H1 (cell line): ENCODE measurements around the gene TSEN54. TPM values are rescaled to one million over a fixed set of nuclear protein-coding genes. Genes with fewer than 3 reads are reported as not detected.

Source experiments
- CTCF ChIA-PET: fragments of 300-600 bp; sonication (Branson Sonifier 250); formaldehyde crosslinking; loops from one replicate; lab custom pipeline; 2021; ENCODE audit not compliant: partially characterized antibody; lab: Charles Lee
- POLR2A ChIA-PET: fragments of 300-600 bp; sonication (Branson Sonifier 250); formaldehyde crosslinking; loops from one replicate; lab custom pipeline; 2021; ENCODE audit warnings: inconsistent platforms; ENCODE audit not compliant: partially characterized antibody; lab: Charles Lee
- DNase-seq, 2 experiments: peaks; one replicate each; pipeline versions ENCODE4 v3.0.0 to v3.0.0-alpha.2; 2010 to 2022; ENCODE audit warnings: low spot score in 2 of 2, low read depth in 1 of 2, mixed read lengths in 1 of 2
- FAIRE-seq: peaks from 2 replicates; lab custom pipeline; 2011; peaks lifted over from hg19 to GRCh38; lab: Jason Lieb, UNC
- H2AFZ ChIP-seq: 2 replicates; pipeline ENCODE4 v1.8.1; 2012; ENCODE audit warnings: low read length, inconsistent platforms
- H2AK5ac ChIP-seq: 2 replicates; pipeline ENCODE4 v1.6.1; 2013; ENCODE audit warnings: low read depth, low read length
- H2BK120ac ChIP-seq: replicated peaks from 2 replicates; pipeline ENCODE3; 2013; ENCODE audit warnings: low read depth, low read length, inconsistent platforms
- H2BK12ac ChIP-seq: 2 replicates; pipeline ENCODE4 v1.6.1; 2013; ENCODE audit warnings: low read depth, low read length
- H2BK15ac ChIP-seq: 2 replicates; pipeline ENCODE4 v1.6.1; 2013; ENCODE audit warnings: low read length
- H2BK20ac ChIP-seq: 2 replicates; pipeline ENCODE4 v1.6.1; 2013; ENCODE audit warnings: low read length
- H2BK5ac ChIP-seq: 2 replicates; pipeline ENCODE4 v1.6.1; 2013; ENCODE audit warnings: low read depth, low read length
- H3K14ac ChIP-seq: 2 replicates; pipeline ENCODE4 v1.6.1; 2013; ENCODE audit warnings: inconsistent platforms; ENCODE audit not compliant: insufficient read length
- H3K18ac ChIP-seq: 2 replicates; pipeline ENCODE4 v1.6.1; 2013; ENCODE audit warnings: low read length; ENCODE audit errors: extremely low read depth
- H3K23ac ChIP-seq: 2 replicates; pipeline ENCODE4 v1.6.1; 2013; ENCODE audit warnings: inconsistent platforms; ENCODE audit not compliant: insufficient read length
- H3K23me2 ChIP-seq: 2 replicates; pipeline ENCODE4 v1.6.1; 2013; ENCODE audit warnings: low read depth, low read length
- H3K27ac ChIP-seq: 2 replicates; pipeline ENCODE4 v1.6.1; 2011; ENCODE audit warnings: low read depth, low read length, inconsistent platforms
- H3K27me3 ChIP-seq, 4 experiments: replicated peaks in 1 of 4; 1 replicate in 1 of 4; 2 replicates in 3 of 4; pipeline versions ENCODE4 v1.6.1 to v1.8.1; 2011 to 2013; ENCODE audit warnings: low read length in 3 of 4, mild to moderate bottlenecking in 3 of 4, inconsistent platforms in 2 of 4, mixed read lengths in 2 of 4, moderate library complexity in 1 of 4; ENCODE audit not compliant: control insufficient read depth in 3 of 4, insufficient read depth in 3 of 4; ENCODE audit errors: extremely low read depth in 1 of 4
- H3K36me3 ChIP-seq, 4 experiments: 2 replicates each; pipeline versions ENCODE4 v1.6.1 to v1.8.1; 2011 to 2013; ENCODE audit warnings: mild to moderate bottlenecking in 4 of 4, low read length in 3 of 4, moderate library complexity in 2 of 4, control low read depth in 1 of 4, inconsistent platforms in 1 of 4; ENCODE audit not compliant: insufficient read depth in 4 of 4, control insufficient read depth in 2 of 4
- H3K4ac ChIP-seq: replicated peaks from 2 replicates; pipeline ENCODE3; 2013; ENCODE audit warnings: low read length, low read depth, mixed read lengths, inconsistent platforms; ENCODE audit not compliant: insufficient read length
- H3K4me1 ChIP-seq, 4 experiments: replicated peaks in 1 of 4; 1 replicate in 1 of 4; 2 replicates in 3 of 4; pipeline versions ENCODE4 v1.6.1 to v1.8.1; 2011 to 2013; ENCODE audit warnings: low read length in 3 of 4, inconsistent platforms in 2 of 4, mixed read lengths in 1 of 4; ENCODE audit not compliant: insufficient read depth in 4 of 4, control insufficient read depth in 3 of 4
- H3K4me2 ChIP-seq, 2 experiments: 2 replicates each; pipeline versions ENCODE4 v1.6.1 to v1.8.1; 2011 to 2013; ENCODE audit warnings: low read depth in 2 of 2, low read length in 2 of 2, control low read depth in 1 of 2, inconsistent platforms in 1 of 2, mild to moderate bottlenecking in 1 of 2; ENCODE audit not compliant: insufficient read depth in 1 of 2
- H3K4me3 ChIP-seq, 4 experiments: fragments of 200-600, 300-600 bp in 1 of 4; sonication (generic), shearing (Covaris generic), sonication (Bioruptor Twin) in 1 of 4; 2 replicates each; pipeline versions ENCODE4 v1.5.1 to v1.8.1; 2011 to 2016; ENCODE audit warnings: low read length in 4 of 4, low read depth in 3 of 4, control low read depth in 2 of 4, inconsistent platforms in 2 of 4, mild to moderate bottlenecking in 2 of 4, mixed read lengths in 1 of 4, moderate library complexity in 1 of 4; ENCODE audit not compliant: insufficient read depth in 2 of 4; ENCODE audit errors: extremely low read depth in 1 of 4
- H3K56ac ChIP-seq: replicated peaks from 2 replicates; pipeline ENCODE3; 2013; ENCODE audit warnings: low read depth, mild to moderate bottlenecking, mixed read lengths, low read length, inconsistent platforms; ENCODE audit not compliant: insufficient read length
- H3K79me1 ChIP-seq: 2 replicates; pipeline ENCODE4 v1.6.1; 2013; ENCODE audit warnings: low read depth, low read length, control low read depth
- H3K79me2 ChIP-seq, 2 experiments: 2 replicates each; pipeline versions ENCODE4 v1.6.1 to v1.8.1; 2012 to 2013; ENCODE audit warnings: low read length in 2 of 2, mild to moderate bottlenecking in 2 of 2, inconsistent platforms in 1 of 2; ENCODE audit not compliant: insufficient read depth in 2 of 2, control insufficient read depth in 1 of 2
- H3K9ac ChIP-seq, 4 experiments: replicated peaks in 1 of 4; 1 replicate in 1 of 4; 2 replicates in 3 of 4; pipeline versions ENCODE4 v1.6.1 to v1.8.1; 2011 to 2013; ENCODE audit warnings: low read depth in 3 of 4, low read length in 3 of 4, control low read depth in 2 of 4, mild to moderate bottlenecking in 2 of 4, moderate library complexity in 2 of 4, inconsistent platforms in 1 of 4; ENCODE audit errors: extremely low read depth in 1 of 4
- H3K9me3 ChIP-seq, 2 experiments: 2 replicates each; pipeline versions ENCODE4 v1.6.1 to v1.8.1; 2012 to 2013; ENCODE audit warnings: mild to moderate bottlenecking in 2 of 2, moderate library complexity in 2 of 2, control low read depth in 1 of 2, inconsistent platforms in 1 of 2, low read depth in 1 of 2, low read length in 1 of 2, mixed read lengths in 1 of 2; ENCODE audit not compliant: insufficient read depth in 2 of 2
- H4K20me1 ChIP-seq, 2 experiments: replicated peaks in 1 of 2; 2 replicates each; pipeline versions ENCODE3 to v1.8.1; 2011 to 2013; ENCODE audit warnings: inconsistent platforms in 2 of 2, low read length in 2 of 2, mild to moderate bottlenecking in 1 of 2; ENCODE audit not compliant: insufficient read depth in 2 of 2, control insufficient read depth in 1 of 2
- H4K5ac ChIP-seq: 2 replicates; pipeline ENCODE4 v1.6.1; 2013; ENCODE audit warnings: low read length, low read depth, mixed read lengths, inconsistent platforms; ENCODE audit not compliant: insufficient read length
- H4K8ac ChIP-seq: 2 replicates; pipeline ENCODE4 v1.8.0; 2013; ENCODE audit warnings: mild to moderate bottlenecking, moderate library complexity, low read length, inconsistent platforms; ENCODE audit not compliant: insufficient read depth; ENCODE audit errors: extremely low read depth
- H4K91ac ChIP-seq: replicated peaks from 2 replicates; pipeline ENCODE3; 2013; ENCODE audit warnings: low read length, mixed read lengths, inconsistent platforms; ENCODE audit not compliant: insufficient read length
- BRCA1 ChIP-seq: IDR thresholded peaks from 2 replicates; pipeline ENCODE4 v1.6.1; 2012; ENCODE audit warnings: low read depth, low read length, improper control_type of control experiment
- CEBPB ChIP-seq: IDR thresholded peaks from 2 replicates; pipeline ENCODE4 v1.6.1; 2012; ENCODE audit warnings: low read depth, low read length
- HDAC2 ChIP-seq, 2 experiments: fragments of 300-600 bp in 1 of 2; sonication (generic) in 1 of 2; IDR thresholded peaks; 2 replicates each; pipeline ENCODE4 v1.6.1; 2011 to 2012; ENCODE audit warnings: low read depth in 2 of 2, low read length in 2 of 2, mild to moderate bottlenecking in 2 of 2, moderate library complexity in 2 of 2, borderline replicate concordance in 1 of 2, inconsistent platforms in 1 of 2
- PHF8 ChIP-seq: fragments of 200-600 bp; sonication (generic); conservative IDR thresholded peaks from 2 replicates; pipeline ENCODE4 v1.7.1; 2012; ENCODE audit warnings: low read depth, mild to moderate bottlenecking, inconsistent platforms, low read length, moderate library complexity
- WGBS, 2 experiments: shearing (Covaris generic) in 1 of 2; methylation state at CpG; one replicate each; pipeline versions ENCODE4 v1.1.6 to v1.1.7; 2013 to 2015; ENCODE audit warnings: low lambda C conversion rate in 2 of 2, mixed read lengths in 2 of 2, inconsistent platforms in 1 of 2, low coverage in 1 of 2, missing lambda C conversion rate in 1 of 2; ENCODE audit not compliant: insufficient replicate concordance in 2 of 2, insufficient coverage in 1 of 2, insufficient read length in 1 of 2; ENCODE audit errors: extremely low coverage in 1 of 2, missing lambda C conversion rate in 1 of 2; 5-methylcytosine and 5-hydroxymethylcytosine counted together
- polyA plus RNA-seq, 7 experiments: library from polyadenylated mRNA; depleted of rRNA in 3 of 7; stranded (reverse) in 5 of 7; unstranded in 2 of 7; fragments of >200 nt in 5 of 7; fragments of 200-250 nt in 2 of 7; gene quantifications; 1 replicate in 5 of 7; 2 replicates in 1 of 7; 4 replicates in 1 of 7; pipeline versions ENCODE4 v1.2.1 to v1.2.3, GENCODE V29; 2011 to 2013; ENCODE audit warnings: missing spikeins in 2 of 7, mixed read lengths in 2 of 7
- total RNA-seq: library from RNA; stranded (reverse); fragmentation: NEBNext Ultra II Directional; extraction: Animal tissue kit (Norgen Biotek cat#: 25700); gene quantifications from 2 replicates; pipeline ENCODE4 v1.2.1, GENCODE V29; 2021

Gene TSEN54
- total and polyA plus RNA-seq, 2 of the 8 experiments (the other 6 are each of a cell fraction or from before 2014, with no cell fraction given), result 43.6 to 60.3 TPM

DNA sequence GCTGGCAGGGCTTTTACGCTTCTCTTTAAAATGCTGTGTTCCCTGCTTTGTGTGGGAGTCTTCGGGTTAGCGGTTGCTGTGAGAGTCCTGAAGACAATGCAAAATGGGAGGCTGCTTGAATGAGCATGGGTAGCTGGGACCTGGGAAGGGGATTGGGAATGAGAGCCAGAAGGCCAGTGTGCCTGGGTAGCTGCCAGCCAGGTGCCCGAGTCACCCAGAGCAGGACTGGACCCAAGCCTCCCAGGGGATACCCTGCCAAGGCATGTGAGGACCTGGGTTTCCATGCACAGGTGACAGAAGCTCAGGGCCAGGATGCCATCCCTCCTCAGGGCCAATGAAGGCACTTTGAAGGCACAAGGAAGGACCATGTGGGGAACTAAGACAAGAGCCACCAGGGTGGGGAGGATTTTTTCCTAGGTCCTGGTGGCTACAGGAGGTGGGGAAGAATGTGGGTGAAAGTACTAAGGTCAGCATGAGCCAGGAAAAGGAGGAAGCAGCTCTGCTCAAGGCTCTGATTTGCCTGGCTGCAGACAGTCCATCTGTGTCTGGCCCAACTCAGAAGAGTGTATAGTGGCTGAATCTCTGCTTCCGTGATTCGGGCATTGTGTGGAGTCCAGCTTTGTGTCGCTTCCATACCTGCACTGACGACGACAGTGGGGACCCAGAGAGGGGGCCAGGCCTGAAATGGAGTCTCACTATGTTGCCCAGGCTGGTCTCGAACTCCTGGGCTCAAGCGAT, 39.4 kb upstream of the TSEN54 start:
- Histone ChIP-seq H4K20me1 (no peaks in the 10 kb centered on the region), H3K79me2 (no peaks in the 10 kb centered on the region), H3K4me1 (peaks cover 0 to 7% (median under 1%) of the 10 kb centered on the region in 4 experiments; a peak in 4 of 7 replicates), H3K23me2 (no peaks in the 10 kb centered on the region), H3K14ac (no peak overlapping the region), H2BK12ac (no peak overlapping the region), H3K27me3 (no peaks in the 10 kb centered on the region), H2BK5ac (no peak overlapping the region), H3K23ac (no peak overlapping the region), H3K4ac (no peak overlapping the region), H4K8ac (no peak overlapping the region), H2BK120ac (no peak overlapping the region), H4K5ac (no peak overlapping the region), H2AK5ac (no peak overlapping the region), H3K36me3 (peaks cover 0 to 10% (median 6%) of the 10 kb centered on the region in 4 experiments; a peak in 5 of 8 replicates), H2BK20ac (no peak overlapping the region), H2BK15ac (no peak overlapping the region), H3K56ac (no peak overlapping the region), H3K79me1 (no peaks in the 10 kb centered on the region; the same call in 1 of the 2 replicates), H3K4me3 (no peak overlapping the region), H3K9ac (no peak overlapping the region), H3K9me3 (no peaks in the 10 kb centered on the region), H3K27ac (no peak overlapping the region), H4K91ac (no peak overlapping the region), H3K4me2 (no peak overlapping the region), H3K18ac (no peak overlapping the region), H2AFZ (no peak overlapping the region)
- POLR2A ChIA-PET, result interaction anchor here (0.6 to 1.2 kb wide), 2 partner anchors 24 to 274 kb away, joined by 3 to 7 read pairs; no protein-coding TSS in a partner anchor
- FAIRE-seq, result no peak
- no peak for DNase-seq
- CTCF ChIA-PET, result interaction anchor here (0.5 to 1.3 kb wide), 11 partner anchors 9 to 188 kb away, joined by 3 to 5 read pairs (median 3); partner anchors contain the start of gene SLC25A19
- WGBS, 2 experiments, result 77% methylated on average over 11 of the region's 11 CpGs; no CpG with 5 or more reads in 1 of the 2 experiments
- TF ChIP-seq CEBPB (no peak), HDAC2 (IDR thresholded peaks at IDR 0.05; ENCODE audit: borderline replicate concordance in 1 of 2, low read depth in 2 of 2, low read length in 2 of 2) (no peak), PHF8 (no peak), BRCA1 (no peak)
